HepG2 (cell line): ENCODE results near the gene RNASE13. TPM values are rescaled to one million over a fixed set of nuclear protein-coding genes. Genes with fewer than 3 reads are reported as not detected.

Experiments
- ARID5B ChIP-seq: IDR thresholded peaks from 2 replicates; pipeline ENCODE4 v1.4.0; 2020; ENCODE audit warnings: mild to moderate bottlenecking, missing genetic modification reagents
- CREB1 ChIP-seq, 2 experiments: fragments of 450-650 bp in 1 of 2; IDR thresholded peaks; 2 replicates each; pipeline ENCODE4 v1.6.1; 2016 to 2017; ENCODE audit warnings: control low read depth in 1 of 2, mild to moderate bottlenecking in 1 of 2, missing compliant biosample characterization in 1 of 2, missing genetic modification characterization in 1 of 2
- EHMT2 ChIP-seq: fragments of 200-600 bp; sonication (generic); IDR thresholded peaks from 2 replicates; pipeline ENCODE4 v1.7.0; 2017; ENCODE audit warnings: antibody characterized with exemption, low read depth, low read length, borderline replicate concordance
- FOXA3 ChIP-seq: IDR thresholded peaks from 2 replicates; pipeline ENCODE4 v1.6.1; 2016; ENCODE audit warnings: missing genetic modification reagents, missing compliant biosample characterization
- GTF3A ChIP-seq: sonication (generic); formaldehyde crosslinking; conservative IDR thresholded peaks from 2 replicates; pipeline ENCODE4 v1.4.0; 2020; ENCODE audit warnings: mild to moderate bottlenecking, missing genetic modification reagents
- HIVEP1 ChIP-seq: sonication (generic); formaldehyde crosslinking; IDR thresholded peaks from 2 replicates; pipeline ENCODE4 v1.4.0; 2020; ENCODE audit warnings: mild to moderate bottlenecking, missing genetic modification reagents
- KDM4B ChIP-seq: sonication (generic); formaldehyde crosslinking; IDR thresholded peaks from 2 replicates; pipeline ENCODE4 v1.4.0; 2020; ENCODE audit warnings: missing genetic modification reagents
- MEF2D ChIP-seq: sonication (generic); formaldehyde crosslinking; IDR thresholded peaks from 2 replicates; pipeline ENCODE4 v1.5.1; 2020; ENCODE audit warnings: mild to moderate bottlenecking, missing genetic modification reagents
- NR3C1 ChIP-seq: sonication (generic); formaldehyde crosslinking; IDR thresholded peaks from 2 replicates; pipeline ENCODE4 v1.4.0; 2020; ENCODE audit warnings: missing genetic modification reagents
- PBX2 ChIP-seq: IDR thresholded peaks from 2 replicates; pipeline ENCODE4 v1.6.1; 2016; ENCODE audit warnings: control low read depth
- PLRG1 ChIP-seq: fragments of 450-650 bp; conservative IDR thresholded peaks from 2 replicates; pipeline ENCODE4 v1.6.1; 2016
- REL ChIP-seq: sonication (generic); formaldehyde crosslinking; conservative IDR thresholded peaks from 2 replicates; pipeline ENCODE4 v1.8.0; 2022; ENCODE audit warnings: mild to moderate bottlenecking, missing genetic modification reagents, moderate library complexity
- REPIN1 ChIP-seq: sonication (generic); formaldehyde crosslinking; IDR thresholded peaks from 2 replicates; pipeline ENCODE4 v1.8.0; 2022; ENCODE audit warnings: missing genetic modification reagents, low read depth, mild to moderate bottlenecking, borderline replicate concordance
- RFX1 ChIP-seq: fragments of 450-650 bp; IDR thresholded peaks from 2 replicates; pipeline ENCODE4 v1.6.1; 2017
- RFXAP ChIP-seq: sonication (generic); formaldehyde crosslinking; IDR thresholded peaks from 2 replicates; pipeline ENCODE4 v1.4.0; 2020; ENCODE audit warnings: missing genetic modification reagents, borderline replicate concordance
- TGIF2 ChIP-seq: IDR thresholded peaks from 2 replicates; pipeline ENCODE4 v1.6.1; 2016; ENCODE audit warnings: control low read depth, missing compliant biosample characterization
- ZBTB3 ChIP-seq: sonication (generic); formaldehyde crosslinking; IDR thresholded peaks from 2 replicates; pipeline ENCODE4 v1.4.0; 2020; ENCODE audit warnings: low read depth, mild to moderate bottlenecking, moderate library complexity, missing genetic modification reagents, borderline replicate concordance
- ZMYM3 ChIP-seq: sonication (generic); formaldehyde crosslinking; IDR thresholded peaks from 2 replicates; pipeline ENCODE4 v1.5.1; 2020; ENCODE audit warnings: mild to moderate bottlenecking, missing genetic modification reagents
- ZNF225 ChIP-seq: sonication (generic); formaldehyde crosslinking; IDR thresholded peaks from 2 replicates; pipeline ENCODE4 v1.4.0; 2020; ENCODE audit warnings: mild to moderate bottlenecking, missing genetic modification reagents
- ZNF44 ChIP-seq: sonication (generic); formaldehyde crosslinking; IDR thresholded peaks from 2 replicates; pipeline ENCODE4 v1.5.1; 2020; ENCODE audit warnings: mild to moderate bottlenecking, missing genetic modification reagents
- ZNF546 ChIP-seq: sonication (generic); formaldehyde crosslinking; conservative IDR thresholded peaks from 2 replicates; pipeline ENCODE4 v1.8.1; 2023; ENCODE audit warnings: mild to moderate bottlenecking, missing genetic modification reagents
- ZNF589 ChIP-seq: sonication (generic); formaldehyde crosslinking; conservative IDR thresholded peaks from 2 replicates; pipeline ENCODE4 v1.8.0; 2022; ENCODE audit warnings: mild to moderate bottlenecking, moderate library complexity, missing genetic modification reagents
- ZNF800 ChIP-seq: sonication (generic); formaldehyde crosslinking; IDR thresholded peaks from 2 replicates; pipeline ENCODE4 v1.4.0; 2020; ENCODE audit warnings: missing genetic modification reagents
- ZSCAN25 ChIP-seq: sonication (generic); formaldehyde crosslinking; IDR thresholded peaks from 2 replicates; pipeline ENCODE4 v1.8.0; 2022; ENCODE audit warnings: mild to moderate bottlenecking, missing genetic modification reagents
- ZSCAN29 ChIP-seq: sonication (generic); formaldehyde crosslinking; conservative IDR thresholded peaks from 2 replicates; pipeline ENCODE4 v1.4.0; 2020; ENCODE audit warnings: mild to moderate bottlenecking, missing genetic modification reagents
- polyA plus RNA-seq, 8 experiments: library from polyadenylated mRNA; depleted of rRNA in 3 of 8; stranded (reverse) in 7 of 8; unstranded in 1 of 8; fragments of >200 nt; fragmentation: Illumina TruSeq in 4 of 8; extraction: Trizol in 4 of 8; gene quantifications; 2 replicates each; pipeline versions ENCODE4 v1.2.1 to v1.2.3, GENCODE V29; 2011 to 2016; ENCODE audit warnings: low read depth in 4 of 8, missing spikeins in 1 of 8, mixed read lengths in 1 of 8; ENCODE audit not compliant: insufficient read depth in 1 of 8
- total RNA-seq, 5 experiments: library from RNA; depleted of rRNA; stranded (reverse); fragments of >200 nt; fragmentation: Illumina TruSeq; extraction: Trizol; gene quantifications; 2 replicates each; pipeline ENCODE4 v1.2.3, GENCODE V29; 2016; ENCODE audit warnings: low read depth in 1 of 5

Gene RNASE13
- total and polyA plus RNA-seq, 2 of the 13 experiments (the other 11 are each of a cell fraction or from before 2014, with no cell fraction given) = 1.0 TPM; not detected in 1

GRCh38 chr14:21054123-21054767, 19.6 kb upstream of the RNASE13 start (continued):
- TF ChIP-seq PBX2 (CRISPR knock-in tag) (peak; percentile 73), ZSCAN25 (CRISPR knock-in tag) (peak; percentile 67; the same call in 1 of the 2 replicates), ZMYM3 (CRISPR knock-in tag) (peak; percentile 66; the same call in 1 of the 2 replicates), ZSCAN29 (CRISPR knock-in tag) (0 out of 2 replicates have a peak, but pooled peaks have one; percentile 63), REPIN1 (CRISPR knock-in tag) (peak; percentile 91), RFXAP (peak; percentile 94), RFX1 (no peak; the same call in 1 of the 2 replicates), ZBTB3 (CRISPR knock-in tag) (peak; percentile 95; the same call in 1 of the 2 replicates), ZNF800 (CRISPR knock-in tag) (no peak), FOXA3 (peak; percentile 94), NR3C1 (CRISPR knock-in tag) (no peak), ZNF589 (CRISPR knock-in tag) (peak; percentile 77; the same call in 1 of the 2 replicates), TGIF2 (CRISPR knock-in tag) (no peak), GTF3A (CRISPR knock-in tag) (no peak), REL (CRISPR knock-in tag) (no peak), ARID5B (CRISPR knock-in tag) (peak; percentile 96), KDM4B (CRISPR knock-in tag) (peak; percentile 78; the same call in 1 of the 2 replicates), CREB1 (IDR thresholded peaks at IDR 0.05) (peak; percentile 30; the same call in 1 of the 2 replicates), CREB1 (CRISPR knock-in tag; IDR thresholded peaks at IDR 0.05) (peak; percentile 49; the same call in 1 of the 2 replicates), HIVEP1 (CRISPR knock-in tag) (no peak), EHMT2 (peak; percentile 79; the same call in 1 of the 2 replicates), ZNF44 (CRISPR knock-in tag) (no peak), ZNF225 (no peak), MEF2D (peak; percentile 81), ZNF546 (CRISPR knock-in tag) (no peak), PLRG1 (no peak)
